ENCODE measurements around the gene B9D1.
A peak's percentile ranks its signal among the peaks of the same experiment; 100 is the strongest.

The B9D1 gene

DNA sequence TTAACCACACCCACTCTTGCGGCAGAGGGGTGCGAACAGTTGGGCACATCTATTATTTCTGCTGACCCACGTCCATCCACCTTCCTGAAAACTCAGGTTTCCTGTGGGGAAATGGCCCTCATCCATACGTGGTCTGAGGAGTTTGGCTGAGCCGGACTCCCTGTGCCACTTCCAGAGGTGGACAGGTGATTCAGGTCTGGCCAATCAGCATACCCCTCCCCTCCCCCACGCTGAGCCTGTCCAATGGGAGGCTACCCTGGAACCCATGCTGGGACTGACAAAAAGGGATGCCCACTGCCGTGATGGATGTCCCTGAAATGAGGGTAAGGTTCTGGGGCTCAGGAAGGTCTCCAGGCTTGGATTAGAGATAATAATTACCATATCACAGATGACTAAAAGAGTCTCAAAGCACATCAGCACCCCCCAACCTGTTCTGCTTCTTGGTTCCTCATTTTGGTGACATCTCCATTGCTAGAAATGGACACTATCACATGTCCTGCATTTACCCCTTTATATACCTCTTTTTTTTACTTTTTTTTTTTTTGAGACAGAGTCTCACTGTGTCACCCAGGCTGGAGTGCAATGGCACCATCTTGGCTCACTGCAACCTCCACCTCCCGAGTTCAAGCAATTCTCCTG is 10.5 kb upstream of the B9D1 start:
- no peak for DNase-seq

DNA sequence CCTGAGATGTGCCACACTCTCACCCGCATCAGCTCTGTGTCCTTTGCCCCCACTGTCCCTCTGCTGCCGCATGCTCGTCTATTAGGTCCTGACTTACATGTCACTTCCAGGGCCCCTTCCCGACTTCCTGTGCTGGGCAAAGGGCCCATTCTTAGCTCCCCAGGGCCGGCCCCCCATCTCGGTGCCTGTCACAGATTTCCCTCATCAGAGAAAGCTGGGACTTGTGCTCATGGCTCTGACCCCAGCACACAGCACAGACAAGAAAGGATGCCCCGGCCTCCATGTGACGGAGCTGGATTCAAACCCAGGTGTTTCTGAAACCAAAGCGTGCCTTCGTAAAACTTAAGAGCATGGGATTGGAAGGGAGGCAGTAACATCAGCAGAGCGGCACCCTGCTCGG is 9.9 kb upstream of the B9D1 start:
- no peak for DNase-seq

DNA sequence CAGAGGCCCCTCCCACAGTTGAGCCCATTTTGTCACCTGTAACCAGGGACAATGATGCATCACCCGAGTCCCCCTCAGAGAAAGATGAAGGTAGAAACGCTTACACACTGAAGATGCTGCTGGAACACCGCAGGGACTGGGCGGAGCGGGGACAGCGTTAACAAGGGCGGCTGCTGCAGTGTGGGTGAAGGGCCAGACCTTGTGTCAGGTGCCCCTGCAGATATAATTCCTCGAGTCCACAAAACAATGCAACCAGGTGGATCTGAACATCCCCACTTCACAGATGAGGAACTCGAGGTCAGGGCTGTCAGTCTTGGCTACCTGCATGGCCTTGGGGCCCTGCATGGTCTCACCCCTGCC is 9.5 kb upstream of the B9D1 start:
- DNase-seq: no peak

DNA sequence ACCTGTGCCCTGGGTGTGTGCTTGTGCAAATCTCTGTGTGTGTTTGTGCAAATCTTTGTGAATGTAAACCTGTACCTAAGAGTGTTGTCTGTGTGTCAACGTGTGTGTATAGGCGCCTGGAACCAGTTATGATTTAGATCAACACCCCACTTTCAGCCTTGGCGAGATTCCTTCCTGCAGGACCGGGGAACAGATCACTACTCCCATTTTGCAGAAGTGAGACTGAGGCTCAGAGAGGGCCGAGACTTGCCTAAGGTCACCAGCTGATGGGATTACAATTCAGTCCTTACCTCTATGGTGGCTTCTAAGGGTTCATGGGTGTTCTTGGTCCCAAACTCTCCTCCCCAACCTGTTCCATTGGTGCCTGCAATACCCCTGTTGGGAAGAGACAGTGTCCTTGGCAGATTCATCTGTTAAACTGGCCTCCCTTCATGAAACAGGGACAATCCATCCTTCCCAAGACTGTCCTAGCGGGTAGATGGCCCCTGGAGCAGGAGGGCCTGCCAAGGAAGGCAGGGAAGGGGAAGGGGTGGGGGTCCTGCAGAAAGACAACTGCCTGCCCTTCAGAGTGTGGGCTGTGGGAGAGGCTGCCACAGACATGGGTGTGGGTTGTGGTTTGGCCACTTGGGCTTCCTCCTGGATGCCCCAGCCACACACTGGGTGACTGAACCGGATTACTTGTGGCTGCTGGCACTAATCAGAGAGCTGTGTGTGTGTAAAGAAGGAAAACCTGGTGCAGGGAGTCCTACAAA is 8.9 kb upstream of the B9D1 start:
- no peak for DNase-seq

DNA sequence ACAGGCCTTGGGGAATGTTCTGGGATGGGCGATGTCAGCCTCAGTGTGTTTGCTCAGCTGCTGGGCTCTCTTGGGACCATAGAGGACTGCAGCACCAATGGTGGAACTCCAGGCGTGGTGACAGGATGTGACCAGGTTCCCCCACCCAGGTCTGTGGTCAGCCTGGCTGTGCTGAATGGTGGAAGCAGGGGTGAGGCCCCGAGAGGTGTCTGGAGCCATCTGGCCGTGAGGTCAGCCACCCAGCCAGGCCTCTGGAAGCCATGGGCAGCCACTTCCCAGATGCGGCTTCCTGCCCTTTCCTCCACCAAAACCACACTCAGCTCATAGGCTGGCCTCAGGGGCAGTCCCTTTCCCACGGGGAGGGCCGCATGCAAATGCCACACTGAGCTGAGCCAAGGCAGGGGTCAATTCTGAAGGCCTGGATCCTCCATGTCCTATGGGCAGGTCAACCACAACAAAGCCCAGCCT is 8.0 kb upstream of the B9D1 start:
- DNase-seq: no peak

DNA sequence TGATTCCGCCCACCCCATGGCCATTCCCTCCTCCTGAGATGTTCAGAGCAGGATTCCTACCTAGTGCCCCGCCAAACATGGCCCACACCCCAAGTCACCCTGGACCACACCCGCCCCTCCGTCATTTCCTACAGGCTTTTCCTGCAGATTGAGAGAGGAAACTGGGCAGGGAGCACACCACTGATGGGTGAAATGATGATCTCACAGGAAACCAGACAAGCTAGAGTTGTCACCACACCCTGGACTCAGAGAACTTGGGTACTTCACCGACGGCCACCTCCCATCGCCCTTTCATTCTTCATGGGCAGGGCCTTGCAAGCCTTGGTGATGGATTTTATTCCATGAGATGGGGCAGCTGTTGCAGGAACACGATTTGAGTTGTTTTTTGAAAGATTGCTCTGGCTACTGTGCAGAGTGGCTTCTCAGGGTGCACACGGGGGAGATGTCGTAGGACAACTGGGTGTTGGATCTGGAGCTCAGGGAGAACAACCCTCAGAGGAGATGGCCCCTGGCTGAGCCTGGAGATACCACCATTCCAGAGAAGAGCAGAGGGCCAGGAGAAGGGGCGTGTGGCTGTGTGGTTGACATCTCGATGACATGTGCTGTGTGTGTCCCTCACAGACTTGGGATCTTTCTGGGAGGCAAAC is 7.4 kb upstream of the B9D1 start:
- DNase-seq: peak; percentile 41

DNA sequence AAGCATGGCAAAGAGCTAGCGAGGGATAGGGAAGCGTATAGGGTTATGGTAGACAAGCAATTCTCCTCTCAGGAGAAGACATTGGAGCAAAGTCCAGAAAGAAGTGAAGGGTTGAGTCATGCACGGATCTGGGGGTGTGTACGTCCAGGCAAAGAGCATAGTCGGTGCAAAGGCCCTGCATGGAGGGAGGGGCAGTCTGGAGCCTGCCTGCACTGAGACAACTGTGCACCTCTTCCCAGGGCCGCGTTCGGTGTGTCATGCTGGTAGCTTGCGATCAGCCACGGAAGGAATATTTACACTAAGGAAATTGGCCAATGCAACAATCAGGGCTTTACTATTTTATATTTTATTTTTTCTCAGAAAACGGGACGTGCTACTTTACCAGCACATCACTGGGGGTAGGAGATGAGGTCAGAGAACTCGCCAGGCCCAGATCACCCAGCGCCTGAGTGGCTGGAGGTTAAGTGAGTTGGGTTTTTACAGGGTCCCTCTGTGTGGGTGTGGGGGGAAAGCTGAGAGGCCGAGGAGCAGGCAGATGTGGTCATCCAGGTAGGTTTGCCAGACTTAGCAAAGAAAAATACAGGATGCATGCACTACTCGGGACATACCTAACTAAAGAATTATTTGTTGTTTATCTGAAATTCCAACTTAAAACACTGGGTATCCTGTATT is 6.7 kb upstream of the B9D1 start:
- DNase-seq: no peak

DNA sequence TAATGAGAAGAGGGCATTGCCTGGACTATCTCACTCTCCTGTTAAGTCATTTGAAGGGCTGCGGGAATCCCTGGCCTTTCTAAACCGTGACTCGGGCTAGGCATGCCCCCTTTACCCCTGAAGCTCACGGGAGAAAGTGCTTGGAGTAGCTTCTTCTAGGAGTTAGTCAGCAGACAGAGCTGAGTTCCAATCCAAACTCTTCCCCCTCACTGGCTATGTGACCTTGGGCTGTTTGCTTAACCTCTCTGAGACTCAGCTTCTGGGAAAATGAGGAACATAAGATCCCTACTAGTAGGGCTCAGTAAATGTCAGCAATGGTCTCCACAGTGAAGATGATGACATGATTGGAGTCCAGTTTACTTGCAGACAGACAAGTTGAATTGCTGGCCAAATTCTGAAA is 5.7 kb upstream of the B9D1 start:
- no peak for DNase-seq

DNA sequence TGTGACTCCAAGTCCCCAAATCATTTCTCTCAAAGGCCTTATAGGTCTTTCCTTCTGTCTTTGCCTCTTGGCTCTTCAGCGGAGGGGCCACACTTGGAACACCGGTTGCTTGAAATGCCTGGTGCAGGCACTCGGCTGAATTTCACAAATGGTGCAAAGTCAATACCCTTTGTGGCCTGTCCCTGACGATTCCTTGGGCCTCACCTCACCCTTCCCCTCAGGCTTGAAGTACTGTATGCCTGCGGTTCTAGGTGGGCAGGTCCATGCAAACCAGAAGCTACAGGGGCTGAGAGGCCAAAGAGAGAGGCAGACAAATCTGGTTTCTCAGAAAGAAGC is 4.1 kb upstream of the B9D1 start:
- no peak for DNase-seq

DNA sequence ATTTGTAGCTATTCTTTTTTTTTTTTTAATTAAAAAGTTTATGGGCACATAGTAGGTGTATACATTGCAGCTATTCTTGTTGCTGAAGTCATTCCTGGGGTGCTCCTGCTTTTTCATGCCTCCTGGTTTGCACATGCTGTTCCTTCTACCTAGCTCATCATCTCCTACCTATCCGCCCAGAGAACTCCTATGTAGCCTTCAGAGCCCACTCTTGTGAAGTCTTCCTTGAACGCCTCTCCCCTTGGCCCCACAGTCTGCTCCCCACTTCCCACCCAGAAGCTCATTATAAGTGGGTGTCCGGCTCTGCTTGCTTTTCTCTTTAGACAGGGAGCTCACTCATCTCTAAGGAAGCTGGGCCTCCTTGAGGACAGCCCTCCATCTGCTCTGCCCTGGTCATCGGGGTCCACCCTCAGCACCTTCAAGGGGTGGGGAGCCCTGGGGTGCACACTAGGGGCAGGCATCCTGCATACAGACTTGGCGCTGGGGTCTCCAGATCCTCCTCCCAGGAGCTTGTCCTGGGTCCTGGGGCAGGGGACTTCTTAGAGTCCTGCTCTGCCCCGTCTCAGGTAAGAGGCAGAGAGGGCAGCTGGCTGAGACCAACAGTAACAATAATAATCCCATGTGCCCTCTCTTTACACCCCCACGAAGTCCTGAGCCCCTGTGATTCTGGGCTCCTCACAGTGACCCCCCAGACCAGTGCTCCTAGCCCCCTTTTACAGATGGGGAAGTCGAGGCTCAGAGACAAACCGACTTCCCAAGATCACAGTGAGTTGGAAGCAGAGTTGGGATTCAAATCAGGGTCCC is 3.5 kb upstream of the B9D1 start:
- DNase-seq: no peak

DNA sequence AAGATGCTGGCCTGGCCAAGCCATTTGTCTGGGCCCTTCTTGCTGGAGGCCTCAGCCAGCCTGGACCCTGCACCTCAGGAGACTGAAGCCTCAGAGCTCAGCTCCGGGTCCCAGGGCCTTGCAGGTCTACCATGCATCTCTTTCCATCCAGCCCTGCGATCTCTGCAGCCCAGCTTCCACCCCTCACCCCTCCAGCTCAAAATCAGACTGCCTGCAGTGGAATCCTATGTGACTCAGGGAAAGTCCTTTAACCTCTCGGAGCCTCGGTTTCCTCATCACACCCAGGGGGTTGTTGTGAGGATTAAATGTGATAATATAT is 2.9 kb upstream of the B9D1 start:
- no peak for DNase-seq

DNA sequence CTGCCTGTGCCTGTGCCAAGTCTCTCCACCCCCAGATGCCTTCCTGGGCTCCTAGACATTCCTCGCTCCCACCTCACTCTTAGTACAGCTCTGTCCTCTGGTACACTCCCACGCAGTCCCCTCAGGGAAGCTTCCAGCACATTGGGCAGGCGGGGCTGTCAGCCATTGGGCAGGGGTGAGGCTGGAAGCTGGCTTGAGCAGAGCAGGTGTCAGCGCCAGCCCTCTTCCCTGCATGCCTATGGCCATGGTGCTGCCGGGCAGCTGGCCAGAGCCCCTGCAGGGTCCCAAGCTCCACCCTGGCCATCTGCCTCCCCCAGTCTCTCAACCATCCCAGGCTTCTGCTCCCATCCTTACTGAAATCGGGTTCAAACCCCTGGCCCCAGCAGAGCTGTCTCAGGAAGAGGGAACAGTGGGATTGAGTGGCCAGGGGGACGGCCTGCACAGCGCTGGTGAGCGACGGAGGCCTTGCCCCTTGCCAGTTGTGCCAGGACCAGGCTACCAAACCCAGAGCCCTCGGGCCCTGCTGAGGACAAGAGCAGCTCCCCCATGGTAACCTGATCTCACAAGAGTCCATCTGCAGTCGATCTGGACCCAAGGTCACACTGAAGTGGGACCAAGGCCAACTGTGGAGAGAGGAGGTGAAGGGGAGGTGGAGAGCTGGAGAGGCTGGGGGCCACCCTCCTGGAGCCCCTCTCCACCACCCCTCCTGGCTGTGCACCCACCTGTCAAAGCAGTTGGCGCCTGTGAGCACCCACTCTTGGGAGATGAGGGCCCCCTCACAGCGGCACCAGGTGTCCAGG is 2.4 kb upstream of the B9D1 start:
- no peak for DNase-seq

DNA sequence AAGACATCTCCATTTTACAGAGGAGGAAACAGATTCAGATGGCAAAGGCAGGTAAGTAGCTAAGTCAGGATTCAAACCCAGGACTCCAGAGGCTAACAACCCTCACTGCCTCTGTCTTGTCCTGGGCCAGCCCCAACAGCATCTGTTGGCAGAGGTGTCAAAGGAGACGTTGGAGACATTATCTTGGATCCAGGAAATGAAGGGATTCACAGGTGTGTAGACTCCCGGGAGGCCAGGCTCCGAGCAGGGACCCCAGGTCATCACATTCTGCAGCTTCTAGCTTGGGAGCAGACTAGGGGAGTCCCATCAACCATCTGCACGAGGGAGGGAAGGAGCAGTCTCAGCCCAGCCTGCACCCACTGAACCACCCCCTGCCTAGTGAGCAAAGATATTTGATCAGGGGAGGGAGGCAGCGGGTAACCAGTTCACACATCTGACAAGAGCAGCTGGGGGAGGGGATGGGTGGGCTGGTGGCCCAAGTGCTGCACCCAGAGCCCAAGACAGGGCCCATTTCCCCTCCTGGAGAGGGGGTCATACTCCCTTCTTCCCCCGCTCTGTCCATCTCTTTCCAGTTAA is 1.0 kb upstream of the B9D1 start:
- DNase-seq: no peak

DNA sequence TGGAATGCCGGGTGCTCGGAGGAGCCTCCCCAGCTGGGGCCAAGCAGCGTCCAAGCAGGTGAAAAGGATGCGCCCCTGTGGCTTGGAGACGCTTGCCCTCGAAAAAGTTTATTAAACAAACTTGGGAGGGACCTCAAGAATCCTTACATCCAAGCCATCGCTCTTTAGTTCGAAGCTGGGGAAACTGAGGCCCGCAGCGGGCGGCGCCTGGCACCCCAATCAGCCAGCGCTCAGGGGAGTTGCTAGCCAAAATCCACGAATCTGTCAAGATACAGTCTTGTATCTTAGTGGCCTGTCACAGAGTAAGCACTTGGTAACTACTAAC is 553 bp upstream of the B9D1 start:
- DNase-seq: no peak

DNA sequence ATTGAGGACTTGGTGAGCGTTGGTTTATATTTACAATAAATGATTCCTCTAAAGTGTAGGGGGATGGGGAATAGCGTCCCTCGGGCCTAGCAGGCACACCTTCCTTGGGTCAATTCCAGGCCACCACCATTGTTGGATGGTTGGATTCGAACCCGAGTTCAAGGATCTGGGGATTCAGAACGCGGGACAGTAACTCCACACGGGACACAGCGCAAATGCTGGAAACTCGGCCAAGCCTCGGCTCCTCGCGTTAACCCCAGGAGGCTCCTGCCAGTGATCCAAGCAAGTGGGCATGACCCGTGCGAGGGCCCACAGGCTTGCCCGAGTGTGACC is 613 bp downstream of the B9D1 start:
- DNase-seq: no peak

DNA sequence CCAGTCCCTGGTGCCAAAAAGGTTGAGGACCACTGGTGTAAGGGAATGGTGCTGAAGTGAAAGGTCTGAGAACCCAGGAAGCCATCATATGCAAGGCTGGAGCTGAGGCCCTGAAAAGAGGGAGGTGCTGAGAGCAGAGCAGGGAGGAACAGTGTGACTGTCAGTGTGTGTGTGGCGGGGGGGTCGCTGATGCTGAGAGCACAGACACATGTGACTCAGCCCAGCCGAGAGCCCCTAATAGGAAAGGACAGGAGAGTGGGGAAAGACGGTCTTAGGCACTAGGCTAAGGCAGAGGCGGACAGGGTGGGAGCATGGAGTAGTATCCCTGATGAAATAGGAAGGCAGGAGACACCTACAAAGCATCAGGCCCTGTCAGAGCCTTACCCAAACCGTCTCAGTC is 1.2 kb downstream of the B9D1 start:
- no peak for DNase-seq

DNA sequence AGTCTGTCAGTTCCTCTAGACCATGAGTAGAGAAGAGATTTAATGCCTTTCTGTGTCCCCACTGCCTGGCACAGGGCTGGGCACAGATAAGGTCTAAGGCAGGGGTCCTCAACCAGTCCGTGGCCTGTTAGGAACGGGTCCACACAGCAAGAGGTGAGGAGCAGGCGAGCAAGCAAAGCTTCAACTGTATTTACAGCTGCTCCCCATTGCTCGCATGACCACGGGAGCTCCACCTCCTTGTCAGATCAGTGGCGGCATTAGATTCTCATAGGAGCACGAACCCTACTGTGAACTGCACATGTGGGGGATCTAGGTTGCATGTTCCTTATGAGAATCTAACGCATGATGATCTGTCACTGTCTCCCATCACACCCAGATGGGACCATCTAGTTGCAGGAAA is 1.8 kb downstream of the B9D1 start:
- no peak for DNase-seq

DNA sequence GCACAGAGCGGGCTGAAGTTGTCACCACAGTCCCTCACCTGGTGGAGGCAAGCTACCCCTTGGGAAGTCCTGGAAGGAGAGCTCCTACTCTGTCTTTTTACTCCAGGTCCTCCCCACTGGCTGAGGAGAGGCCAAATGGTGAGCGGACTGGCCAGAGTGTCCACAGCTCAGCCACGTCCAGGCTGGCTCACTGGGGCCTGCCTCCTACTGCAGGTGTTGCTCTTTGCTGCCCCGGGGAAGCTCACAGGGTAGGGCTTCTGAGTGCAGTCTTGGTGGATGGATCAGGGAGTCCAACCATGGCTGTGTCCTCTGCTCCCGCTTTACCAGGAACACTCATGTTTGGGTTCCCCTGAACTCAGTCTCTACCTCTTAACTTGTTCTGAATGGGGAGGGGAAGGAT is 2.7 kb downstream of the B9D1 start:
- no peak for DNase-seq

DNA sequence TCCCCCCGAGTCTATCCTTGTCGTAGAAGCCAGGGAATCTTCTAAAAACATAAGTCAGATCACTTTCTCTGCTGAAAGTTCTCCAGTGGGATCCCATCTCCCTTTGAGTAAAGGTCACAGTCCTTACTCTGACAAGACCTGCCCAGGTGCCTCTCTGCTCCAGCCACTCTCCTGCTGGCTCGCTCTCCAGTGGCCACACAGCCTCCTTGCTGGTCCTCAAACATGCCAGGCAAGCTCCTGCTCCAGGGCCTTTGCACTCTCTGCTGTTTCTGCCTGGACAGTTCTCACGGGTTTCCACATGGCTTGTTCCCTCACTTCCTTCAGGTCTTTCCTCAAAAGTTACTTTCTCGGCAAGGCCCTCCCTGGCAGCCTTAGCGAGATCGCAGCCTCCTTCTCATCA is 3.4 kb downstream of the B9D1 start:
- no peak for DNase-seq

DNA sequence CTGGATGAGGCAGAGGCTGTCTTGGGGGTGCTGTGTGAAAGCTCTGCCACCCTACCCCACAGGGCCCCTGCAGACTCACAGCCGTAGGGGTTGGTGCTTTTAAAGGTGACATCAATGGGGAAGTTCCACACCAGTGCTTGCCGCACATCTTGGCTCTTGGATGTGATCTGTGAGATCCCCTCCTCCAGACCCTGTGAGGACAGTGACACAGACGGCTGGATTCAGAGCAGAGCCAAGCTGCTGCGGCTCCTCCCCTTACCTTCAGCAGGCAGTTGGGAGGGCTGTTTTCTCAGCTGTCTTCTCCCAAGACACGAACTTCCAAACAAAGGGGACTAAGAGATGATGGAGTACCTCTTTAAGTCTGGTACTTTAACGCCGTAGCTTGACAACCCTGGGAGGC is 4.8 kb downstream of the B9D1 start:
- no peak for DNase-seq

DNA sequence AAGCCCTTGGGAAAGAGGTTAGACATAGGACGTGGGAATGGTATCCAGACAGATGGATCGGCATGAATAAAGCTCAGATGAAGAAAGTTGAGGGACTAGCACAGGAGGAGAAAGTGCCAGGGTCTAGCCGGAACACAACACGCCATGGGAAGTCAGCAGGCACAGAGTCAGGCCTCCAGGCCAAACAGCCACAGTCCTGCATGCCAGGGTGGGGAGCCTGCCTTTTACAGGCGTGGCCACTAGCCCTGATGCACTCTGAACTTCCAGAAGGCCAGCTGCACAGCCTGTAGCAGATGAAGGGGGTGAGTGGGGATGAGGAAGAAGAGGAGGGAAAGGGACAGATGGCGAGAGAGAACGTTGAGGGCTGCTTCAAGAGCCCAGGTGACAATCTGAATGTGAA is 5.2 kb downstream of the B9D1 start:
- no peak for DNase-seq

DNA sequence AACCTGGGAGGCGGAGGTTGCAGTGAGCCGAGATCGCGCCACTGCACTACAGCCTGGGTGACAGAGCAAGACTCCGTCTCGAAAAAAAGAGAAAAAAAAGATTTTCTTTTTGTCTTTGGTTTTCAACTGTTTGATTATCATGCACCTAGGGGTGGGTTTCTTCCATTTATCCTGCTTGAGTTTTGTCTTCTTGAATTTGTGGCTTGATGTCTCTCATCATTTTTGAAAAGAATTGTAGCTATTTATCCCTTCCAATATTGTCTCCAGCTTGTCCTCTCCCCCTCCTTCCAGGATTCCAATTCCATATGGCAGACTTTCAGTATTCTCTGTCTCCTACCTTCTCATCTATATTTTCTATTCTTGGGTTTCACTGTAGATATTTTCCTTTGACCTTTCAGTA is 7.8 kb downstream of the B9D1 start:
- DNase-seq: no peak

All from CD4-positive, alpha-beta T cell treated with Interleukin-6 for 4 hours (primary cell).